Psoas muscle (tissue), 8 donors: ENCODE results near the gene DMD. TPM values are rescaled to one million over a fixed set of nuclear protein-coding genes. Genes with fewer than 3 reads are reported as not detected.

ENCODE experiments used
- ATAC-seq, 4 donors: fragments of 200-7000 bp; cut with Tn5 transposase; one replicate each; pipeline ENCODE4 v1.9.1; 2020; ENCODE audit warnings: moderate library complexity in 3 of 4, mild to moderate bottlenecking in 2 of 4
- DNase-seq, 2 donors: peaks; one replicate each; pipeline ENCODE4 v3.0.0-alpha.2; 2020
- H3K27ac ChIP-seq: fragments of 200-600 bp; one replicate; pipeline ENCODE4 v1.8.0; 2022
- H3K27me3 ChIP-seq, 3 donors: fragments of 200-600 bp in 1 of 3; one replicate each; pipeline versions ENCODE4 v1.6.1 to v1.8.0; 2013 to 2022; ENCODE audit warnings: low read length in 2 of 3, mild to moderate bottlenecking in 2 of 3, moderate library complexity in 1 of 3; ENCODE audit not compliant: insufficient read depth in 3 of 3
- H3K36me3 ChIP-seq, 2 donors: fragments of 200-600 bp in 1 of 2; one replicate each; pipeline versions ENCODE4 v1.6.1 to v1.8.0; 2013 to 2022; ENCODE audit warnings: low read depth in 1 of 2, mild to moderate bottlenecking in 1 of 2, moderate library complexity in 1 of 2; ENCODE audit not compliant: insufficient read depth in 1 of 2
- H3K4me1 ChIP-seq: fragments of 200-600 bp; one replicate; pipeline ENCODE4 v1.8.0; 2022
- H3K4me3 ChIP-seq: fragments of 200-600 bp; one replicate; pipeline ENCODE4 v1.8.0; 2022; ENCODE audit warnings: mild to moderate bottlenecking
- H3K9me3 ChIP-seq: fragments of 200-600 bp; one replicate; pipeline ENCODE4 v1.8.0; 2022
- WGBS, 3 donors: extraction: QIAGEN DNeasy Blood & Tissue Kit; methylation state at CpG; one replicate each; pipeline versions ENCODE4 v1.1.6 to v1.1.7; 2013; 5-methylcytosine and 5-hydroxymethylcytosine counted together
- intact Hi-C, 2 donors: fragments of 100-400 bp; cut with DNase I; formaldehyde crosslinking; loops; one replicate each; pipeline versions ENCODE4 v1.11.0 to v1.14.2; 2022
- polyA plus RNA-seq, 3 donors: library from polyadenylated mRNA; stranded (reverse); fragments of 200-250 nt; gene quantifications; one replicate each; pipeline ENCODE4 v1.2.3, GENCODE V29; 2013
- total RNA-seq, 4 donors: library from RNA; stranded (reverse); fragmentation: NEBNext Ultra II Directional in 2 of 4; extraction: Animal tissue kit (Norgen Biotek cat#: 25700) in 2 of 4; gene quantifications; one replicate each; pipeline versions ENCODE4 v1.2.1 to v1.2.4, GENCODE V29; 2021 to 2023
- TF ChIP-seq, protein P1 (sequence below): fragments of 200-600 bp; IDR thresholded peaks from one replicate; pipeline ENCODE4 v1.8.0; 2022; ENCODE audit warnings: antibody characterized with exemption
- donor health status: healthy with polysubstance abuse.
- donor health status: DM: no; HTN: no; CAD: no; lungs with moderate emphysema.
- donor health status: Bipolar disorder and iron deficiency.
- donor health status: healthy.
- donor health status: DM: yes; HTN: yes; CAD: no.
- donor health status: DM: no; HTN: no; CAD: no.
- donor health status: DM: no; HTN: no; CAD: no.
- donor health status: DM: yes; HTN: yes; CAD: no.

Gene DMD
- total and polyA plus RNA-seq, 7 donors: 6.8 to 170 (median 86.5) TPM

DNA sequence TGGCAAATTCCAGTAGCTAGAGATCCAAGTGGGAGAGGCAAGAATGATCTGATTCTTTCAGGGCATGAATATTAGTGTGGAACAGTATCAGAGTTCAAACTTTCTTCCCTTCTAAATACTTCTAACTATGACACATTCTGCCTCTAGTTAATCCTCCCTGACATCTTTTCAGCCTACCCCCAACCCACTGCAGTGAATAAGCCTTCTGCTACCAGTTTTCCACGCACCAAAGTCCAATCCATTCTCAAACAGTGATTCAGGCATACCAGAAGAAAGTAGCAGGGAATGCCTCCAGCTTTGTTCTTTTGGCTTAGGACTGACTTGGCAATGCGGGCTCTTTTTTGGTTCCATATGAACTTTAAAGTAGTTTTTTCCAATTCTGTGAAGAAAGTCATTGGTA, 1984.1 kb downstream of the DMD start:
- intact Hi-C loops: loop anchor here in 1 of 2 donors (10.0 kb wide), 1 partner anchor 58 kb away; no protein-coding TSS in a partner anchor
- TF ChIP-seq, protein P1, sequence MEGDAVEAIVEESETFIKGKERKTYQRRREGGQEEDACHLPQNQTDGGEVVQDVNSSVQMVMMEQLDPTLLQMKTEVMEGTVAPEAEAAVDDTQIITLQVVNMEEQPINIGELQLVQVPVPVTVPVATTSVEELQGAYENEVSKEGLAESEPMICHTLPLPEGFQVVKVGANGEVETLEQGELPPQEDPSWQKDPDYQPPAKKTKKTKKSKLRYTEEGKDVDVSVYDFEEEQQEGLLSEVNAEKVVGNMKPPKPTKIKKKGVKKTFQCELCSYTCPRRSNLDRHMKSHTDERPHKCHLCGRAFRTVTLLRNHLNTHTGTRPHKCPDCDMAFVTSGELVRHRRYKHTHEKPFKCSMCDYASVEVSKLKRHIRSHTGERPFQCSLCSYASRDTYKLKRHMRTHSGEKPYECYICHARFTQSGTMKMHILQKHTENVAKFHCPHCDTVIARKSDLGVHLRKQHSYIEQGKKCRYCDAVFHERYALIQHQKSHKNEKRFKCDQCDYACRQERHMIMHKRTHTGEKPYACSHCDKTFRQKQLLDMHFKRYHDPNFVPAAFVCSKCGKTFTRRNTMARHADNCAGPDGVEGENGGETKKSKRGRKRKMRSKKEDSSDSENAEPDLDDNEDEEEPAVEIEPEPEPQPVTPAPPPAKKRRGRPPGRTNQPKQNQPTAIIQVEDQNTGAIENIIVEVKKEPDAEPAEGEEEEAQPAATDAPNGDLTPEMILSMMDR: no peak
- Histone ChIP-seq H3K4me3 (no peak overlapping the region), H3K27ac (no peak overlapping the region), H3K9me3 (no peaks in the 10 kb centered on the region), H3K27me3 (no peaks in the 10 kb centered on the region), H3K36me3 (no peaks in the 10 kb centered on the region), H3K4me1 (peaks cover 9% of the 10 kb centered on the region)
- 51 to 71% (median 65%) methylated on average over 2 of the region's 2 CpGs for WGBS, 3 donors
- DNase-seq: no peak
- no peak for ATAC-seq

DNA sequence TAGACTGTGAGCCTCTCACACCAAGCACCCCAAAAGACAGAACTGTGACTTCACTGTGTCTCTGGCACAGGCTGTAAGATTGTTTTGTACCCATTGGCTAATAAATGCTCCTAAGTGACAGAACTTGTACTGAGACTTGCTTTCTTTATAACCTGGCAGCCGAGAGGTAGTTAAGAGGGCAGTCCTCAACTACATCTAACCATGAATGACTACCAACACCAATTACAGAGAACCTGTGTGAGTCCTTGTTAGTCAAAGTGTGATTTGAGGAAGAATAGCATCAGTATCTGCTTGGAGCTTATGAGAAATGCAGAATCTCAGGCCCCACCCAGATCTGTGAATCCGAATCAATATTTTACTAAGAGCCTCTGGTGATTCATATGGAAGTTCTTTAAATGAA, 1985.5 kb downstream of the DMD start:
- Histone ChIP-seq H3K4me3 (no peak overlapping the region), H3K9me3 (no peaks in the 10 kb centered on the region), H3K4me1 (peaks cover 9% of the 10 kb centered on the region), H3K27ac (no peak overlapping the region), H3K36me3 (no peaks in the 10 kb centered on the region), H3K27me3 (no peaks in the 10 kb centered on the region)
- no peak for DNase-seq
- intact Hi-C loops: loop anchor here in 1 of 2 donors (10.0 kb wide), 1 partner anchor 59 kb away; no protein-coding TSS in a partner anchor
- TF ChIP-seq, protein P1: no peak
- WGBS, 3 donors: 75 to 97% (median 93%) methylated on average over 2 of the region's 2 CpGs
- no peak for ATAC-seq

DNA sequence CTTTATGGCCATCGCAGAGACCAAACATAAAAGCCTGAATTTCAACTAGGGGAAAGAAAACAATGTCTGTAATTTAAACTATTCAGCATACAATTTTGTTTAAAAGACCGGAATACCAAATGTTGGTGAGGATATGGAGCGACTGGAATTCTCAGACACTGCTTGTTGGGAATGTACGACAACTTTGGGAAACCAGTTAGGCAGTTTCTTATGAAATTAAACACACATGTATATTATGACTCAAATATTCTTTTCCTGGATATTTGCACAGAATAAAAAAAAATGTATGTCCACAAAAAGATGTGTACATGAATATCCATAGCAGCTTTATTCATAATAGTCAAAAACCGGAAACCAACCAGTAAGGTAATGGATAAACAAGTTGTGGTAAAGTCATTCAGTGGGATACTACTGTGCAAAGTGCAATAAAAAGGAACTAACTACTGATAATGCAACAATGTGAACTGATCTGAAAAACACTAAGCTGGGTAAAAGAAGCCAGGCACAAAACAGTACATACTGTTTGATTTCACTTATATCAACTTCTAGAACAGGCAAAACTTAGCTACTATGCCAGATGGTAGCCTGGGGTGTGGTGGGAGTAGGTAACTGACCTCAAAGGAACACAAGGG, 1986.9 kb downstream of the DMD start:
- intact Hi-C loops: loop anchor here in 1 of 2 donors (10.0 kb wide), 1 partner anchor 60 kb away; no protein-coding TSS in a partner anchor
- DNase-seq (no peak), ATAC-seq (no peak)
- no peak overlapping the region for H3K4me3 ChIP-seq
- peaks cover 9% of the 10 kb centered on the region for H3K4me1 ChIP-seq
- peak overlapping the region; percentile 64 for H3K27ac ChIP-seq
- no peaks in the 10 kb centered on the region for H3K36me3 ChIP-seq
- TF ChIP-seq, protein P1: no peak
- WGBS, 3 donors: 88 to 94% (median 94%) methylated on average over 5 of the region's 5 CpGs
- no peaks in the 10 kb centered on the region for H3K9me3 ChIP-seq
- peaks cover 0 to under 1% (median 0%) of the 10 kb centered on the region in 3 donors for H3K27me3 ChIP-seq

DNA sequence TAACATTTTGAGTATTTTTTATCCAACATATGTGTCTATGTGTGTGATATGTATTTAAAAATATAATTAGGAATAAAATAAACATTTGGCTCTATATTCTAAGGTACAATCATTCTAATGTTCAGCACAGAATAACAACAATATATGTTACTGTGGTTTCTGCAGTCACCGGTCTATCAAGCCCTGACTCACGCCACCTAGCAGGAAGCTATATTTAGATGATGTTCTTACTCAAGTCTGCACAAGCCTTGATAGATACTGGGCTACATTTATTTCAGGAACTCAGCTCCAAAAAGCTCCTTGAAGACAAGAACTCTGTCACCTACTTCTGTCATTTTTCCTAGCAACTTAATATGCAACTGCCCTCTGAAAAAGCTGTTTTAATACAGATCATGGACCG, 1987.5 kb downstream of the DMD start:
- WGBS, 3 donors: 44 to 66% (median 55%) methylated on average over 3 of the region's 3 CpGs
- peaks cover 0 to 7% (median 0%) of the 10 kb centered on the region in 3 donors for H3K27me3 ChIP-seq
- H3K4me1 ChIP-seq: peaks cover 9% of the 10 kb centered on the region
- H3K9me3 ChIP-seq: no peaks in the 10 kb centered on the region
- intact Hi-C loops: loop anchor here in 1 of 2 donors (10.0 kb wide), 1 partner anchor 61 kb away; no protein-coding TSS in a partner anchor
- H3K27ac ChIP-seq: peak overlapping the region; percentile 64
- ATAC-seq (peak; percentile 70 to 91 (median 86)), DNase-seq (no peak)
- no peaks in the 10 kb centered on the region for H3K36me3 ChIP-seq
- TF ChIP-seq, protein P1: no peak
- no peak overlapping the region for H3K4me3 ChIP-seq
